ENCODE measurements around the gene SH3RF3.

DNA sequence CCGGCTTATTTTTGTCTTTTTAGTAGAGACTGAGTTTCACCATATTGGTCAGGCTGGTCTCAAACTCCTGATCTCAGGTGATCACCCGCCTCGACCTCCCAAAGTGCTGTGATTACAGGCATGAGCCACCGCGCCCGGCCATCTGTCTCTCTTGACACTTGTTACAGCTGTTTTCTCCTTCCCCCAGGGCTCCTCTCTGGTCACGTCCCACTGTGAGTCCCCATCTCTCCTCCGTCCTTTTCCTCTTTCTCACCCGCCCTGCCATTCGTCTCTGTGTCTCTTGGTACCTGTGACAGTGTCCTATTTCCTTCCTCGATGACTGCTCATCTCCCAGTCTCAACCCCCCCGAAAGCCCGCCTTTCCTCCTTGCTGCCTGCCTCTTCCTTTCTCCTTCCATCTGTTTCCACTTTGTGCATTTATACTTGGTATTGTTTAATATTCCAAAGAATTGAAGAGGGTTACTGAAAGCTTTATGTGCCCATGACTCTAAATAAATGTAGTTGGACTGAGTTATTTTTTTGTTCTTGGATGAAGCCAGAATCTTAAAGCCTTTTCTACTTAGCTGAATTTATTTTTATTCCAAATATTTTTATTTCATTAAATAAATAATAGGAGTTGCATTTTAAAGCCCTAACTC is 241.5 kb downstream of the SH3RF3 start:
- no peak for TF ChIP-seq CTCF (IDR thresholded peaks at IDR 0.05)
- TF ChIP-seq EP300 (IDR thresholded peaks at IDR 0.05), result no peak

Data from upper lobe of left lung (tissue), 4 donors.